ENCODE results near the gene COX4I1. TPM values are rescaled to one million over a fixed set of nuclear protein-coding genes. Genes with fewer than 3 reads are reported as not detected.
"Not testable (repeated sequence)": the region's sequence is repeated elsewhere in the genome, so short reads cannot be mapped to it uniquely, and the experiment has no call there.

COX4I1 gene
- polyA plus RNA-seq, 6 donors from 2014 or later: 943 to 1,321 (median 1,168) TPM

DNA sequence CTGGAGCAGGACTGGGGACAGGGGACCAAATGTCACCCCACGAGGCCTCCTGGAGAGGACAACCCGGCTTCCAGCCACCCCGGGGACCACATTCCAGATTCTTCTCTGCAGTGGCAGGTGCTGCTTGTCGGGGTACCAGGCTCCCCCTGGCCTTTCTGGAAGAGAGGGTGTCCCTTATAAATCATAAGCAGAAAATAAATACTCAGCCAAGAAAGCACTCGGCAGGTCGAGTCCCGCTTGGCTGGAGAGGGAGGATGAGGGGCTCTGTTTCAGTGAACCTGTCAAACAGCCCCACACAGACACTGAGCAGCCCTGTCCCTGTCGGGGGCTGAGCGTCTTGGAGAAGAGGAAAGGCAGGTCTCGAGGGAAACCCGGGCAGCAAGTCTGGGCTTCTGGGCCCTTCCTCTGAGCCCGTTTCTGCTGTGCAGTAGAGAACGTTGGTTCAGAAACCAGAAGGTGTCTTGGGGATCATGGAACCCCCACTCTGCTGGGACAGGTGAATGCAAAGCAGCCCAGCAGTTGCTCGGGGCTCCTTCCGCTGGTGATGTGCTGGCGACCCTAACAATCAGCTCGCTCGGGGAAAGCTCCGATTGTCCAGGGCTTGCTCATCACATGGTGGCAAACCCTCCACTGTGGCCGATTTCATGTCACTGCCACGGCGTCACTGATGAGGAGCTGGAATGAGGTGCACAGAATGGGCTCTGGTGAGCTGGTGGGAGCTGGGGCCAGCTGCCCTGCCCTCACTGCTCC, 36.6 kb downstream of the COX4I1 start:
- peaks cover 30 to 65% (median 34%) of the 10 kb centered on the region in 3 donors for H3K4me1 Mint-ChIP-seq
- DNase-seq (no peak), ATAC-seq (ENCODE audit: low read depth in 2 of 2) (no peak)
- H3K4me3 Mint-ChIP-seq: no peak overlapping the region
- peaks cover 0 to 5% (median 1%) of the 10 kb centered on the region in 7 donors for H3K9me3 Mint-ChIP-seq
- H3K36me3 Mint-ChIP-seq: no peaks in the 10 kb centered on the region
- peaks cover 0 to 22% (median 5%) of the 10 kb centered on the region in 3 donors for H3K27me3 Mint-ChIP-seq
- peak overlapping the region in 2 of 6 donors; percentile 5 to 69 for H3K27ac Mint-ChIP-seq

DNA sequence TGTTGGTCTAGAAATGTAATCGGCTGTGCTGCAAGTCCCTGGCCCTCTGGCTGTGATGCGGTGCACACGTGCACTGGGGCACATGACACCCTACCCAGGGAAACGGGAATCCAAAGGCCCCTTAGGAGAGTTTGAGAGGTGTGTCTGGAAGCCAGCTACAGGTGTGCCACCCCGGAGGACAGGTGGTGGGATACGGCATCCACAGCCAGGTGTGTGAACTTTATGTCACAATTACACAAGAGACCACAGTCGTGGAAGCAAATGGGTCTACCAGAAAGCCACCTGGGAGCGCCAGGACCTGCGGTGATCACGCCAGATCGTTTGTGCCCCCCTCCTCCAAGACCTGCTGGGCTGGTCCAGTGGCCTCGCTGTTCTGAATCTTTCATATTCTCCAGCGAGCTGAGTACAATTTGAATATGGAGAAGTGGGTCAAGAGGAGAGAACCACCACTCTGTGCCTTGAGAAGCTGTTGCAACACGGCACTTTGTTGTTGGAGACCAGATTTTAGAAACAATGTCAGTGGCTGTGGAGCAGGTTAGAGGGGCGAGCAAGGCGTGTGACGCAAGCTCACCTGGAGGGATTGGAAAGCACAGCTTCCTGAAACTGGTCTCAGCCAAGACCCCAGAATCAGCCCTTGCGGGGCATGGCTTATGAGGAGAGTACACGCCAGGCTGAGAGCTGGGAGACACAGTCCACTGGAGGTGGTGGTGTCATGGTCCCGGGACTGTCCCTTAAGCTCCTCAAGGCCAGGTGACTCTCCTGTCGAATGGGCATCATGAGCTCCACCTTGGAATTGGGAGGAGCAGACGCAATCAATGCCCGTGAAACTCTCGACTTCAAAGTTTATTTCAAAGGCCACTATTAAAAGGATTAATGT, 37.4 kb downstream of the COX4I1 start:
- no peak for ATAC-seq (ENCODE audit: low read depth in 2 of 2)
- DNase-seq: no peak
- peak overlapping the region in 2 of 6 donors; percentile 28 to 36 for H3K27ac Mint-ChIP-seq
- H3K36me3 Mint-ChIP-seq: no peaks in the 10 kb centered on the region
- H3K9me3 Mint-ChIP-seq: peaks cover 0 to 5% (median 0%) of the 10 kb centered on the region in 7 donors
- H3K4me3 Mint-ChIP-seq: no peak overlapping the region
- H3K27me3 Mint-ChIP-seq: peaks cover 0 to 26% (median 5%) of the 10 kb centered on the region in 3 donors
- H3K4me1 Mint-ChIP-seq: peaks cover 23 to 57% (median 25%) of the 10 kb centered on the region in 3 donors

DNA sequence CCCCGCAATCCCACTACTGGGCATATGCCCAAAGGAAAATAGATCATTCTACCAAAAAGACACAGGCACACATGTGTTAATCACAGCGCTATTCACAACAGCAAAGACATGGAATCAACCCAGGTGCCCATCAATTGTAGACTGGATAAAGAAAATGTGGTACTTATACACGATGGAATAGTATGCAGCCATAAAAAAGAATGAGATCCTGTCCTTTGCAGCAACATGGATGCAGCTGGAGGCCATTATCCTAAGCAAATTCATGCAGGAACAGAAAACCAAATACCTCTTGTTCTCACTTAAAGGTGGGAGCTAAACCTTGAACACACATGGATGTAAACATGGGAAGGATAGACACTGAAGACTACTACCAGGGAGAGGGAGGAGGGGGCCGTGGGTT, 38.2 kb downstream of the COX4I1 start:
- H3K9me3 Mint-ChIP-seq; H3K4me3 Mint-ChIP-seq; H3K36me3 Mint-ChIP-seq; H3K27ac Mint-ChIP-seq; DNase-seq; ATAC-seq (ENCODE audit: low read depth in 2 of 2): not testable (repeated sequence)
- peaks cover 18 to 50% (median 18%) of the 10 kb centered on the region in 3 donors for H3K4me1 Mint-ChIP-seq
- H3K27me3 Mint-ChIP-seq: peaks cover 0 to 26% (median 5%) of the 10 kb centered on the region in 3 donors

DNA sequence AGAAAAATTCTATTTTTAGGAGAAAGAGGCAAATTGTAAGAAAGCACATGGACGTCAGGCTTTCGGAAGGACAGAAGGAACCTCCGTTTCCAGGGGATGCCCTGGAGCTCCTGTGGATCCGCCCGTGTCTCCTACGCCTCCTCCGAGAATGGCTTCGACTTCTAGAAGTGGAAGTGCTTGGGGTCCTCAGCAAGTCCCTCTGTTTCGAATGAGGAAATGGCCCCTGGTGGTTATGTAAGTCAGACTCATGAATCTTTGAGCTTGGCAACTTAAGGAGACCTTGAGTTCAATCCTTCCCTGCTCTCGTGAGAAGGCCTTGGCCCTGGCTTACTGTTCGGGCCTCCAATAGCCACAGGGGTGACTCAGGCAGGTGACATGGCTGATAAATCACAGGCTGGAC, 38.9 kb downstream of the COX4I1 start:
- H3K27ac Mint-ChIP-seq: no peak overlapping the region
- ATAC-seq (ENCODE audit: low read depth in 2 of 2) (peak in 1 of 2 donors; percentile 56), DNase-seq (no peak)
- peaks cover 0 to 26% (median 5%) of the 10 kb centered on the region in 3 donors for H3K27me3 Mint-ChIP-seq
- H3K4me1 Mint-ChIP-seq: peaks cover 11 to 42% (median 12%) of the 10 kb centered on the region in 3 donors
- H3K9me3 Mint-ChIP-seq: peaks cover 0 to 2% (median 0%) of the 10 kb centered on the region in 7 donors
- no peaks in the 10 kb centered on the region for H3K36me3 Mint-ChIP-seq
- H3K4me3 Mint-ChIP-seq: no peak overlapping the region

DNA sequence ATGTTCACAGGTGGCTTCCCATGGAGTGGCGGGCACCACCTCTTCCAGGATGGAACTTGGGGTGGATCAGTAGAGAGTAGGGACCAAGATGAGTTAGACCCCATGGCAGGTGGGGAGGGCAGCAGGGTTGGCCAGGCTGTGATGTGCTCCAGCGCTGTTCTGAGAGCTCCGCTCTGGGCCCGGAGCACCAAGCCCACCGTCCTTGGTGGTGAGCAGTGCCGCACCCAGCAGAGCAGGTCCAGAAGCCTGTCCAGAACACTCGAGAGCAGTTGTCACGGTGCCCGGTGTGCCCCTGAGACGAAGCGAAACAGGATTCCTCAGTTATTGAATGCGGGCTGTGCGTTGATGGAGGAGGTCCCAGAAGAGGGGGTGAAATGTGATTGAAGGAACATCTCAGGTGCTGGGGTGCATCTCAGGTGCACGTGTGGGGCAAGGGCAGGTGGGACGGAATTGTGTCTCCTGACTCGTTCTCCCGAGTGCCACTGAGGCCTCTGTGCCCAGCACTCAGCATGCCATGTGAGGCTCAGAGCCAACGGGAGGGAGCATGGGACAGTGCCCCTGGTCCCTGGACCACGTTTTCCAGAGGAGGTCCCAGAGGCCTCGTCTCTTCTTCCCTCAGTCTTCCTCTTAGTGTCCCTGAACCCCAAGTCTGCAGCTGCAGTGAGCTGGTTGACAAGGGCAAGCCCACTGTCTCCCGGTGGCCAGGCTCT, 39.5 kb downstream of the COX4I1 start:
- H3K36me3 Mint-ChIP-seq: no peaks in the 10 kb centered on the region
- no peak for ATAC-seq (ENCODE audit: low read depth in 2 of 2)

DNA sequence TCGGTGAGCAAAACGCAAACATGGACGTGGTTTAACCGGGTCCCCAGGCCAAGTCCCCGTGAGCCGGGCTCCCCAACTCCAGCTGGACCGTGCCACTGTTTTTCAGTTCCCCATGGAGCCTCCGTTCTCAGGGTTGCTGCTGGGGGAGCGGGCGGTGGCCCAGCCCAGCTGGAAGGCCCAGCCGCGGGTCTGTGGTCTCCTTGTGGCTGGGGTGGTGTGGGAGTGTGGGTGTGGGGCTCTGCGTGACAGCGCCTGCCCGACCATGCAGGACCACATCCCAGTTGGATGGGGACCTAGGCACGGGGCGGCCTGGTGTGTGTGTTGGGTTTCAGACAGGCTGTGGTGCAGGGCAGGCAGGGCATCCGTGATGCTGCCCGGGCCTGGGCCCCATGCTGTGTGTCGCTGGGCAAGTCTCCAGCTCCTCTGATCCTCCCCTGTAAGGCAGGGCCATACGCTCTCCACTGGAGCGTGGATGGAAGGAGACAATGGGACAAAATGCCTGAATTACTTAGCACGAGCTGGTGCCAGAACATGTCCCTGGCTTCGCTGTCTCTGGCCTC, 40.3 kb downstream of the COX4I1 start:
- Mint-ChIP-seq H3K27me3 (peaks cover 0 to 29% (median 8%) of the 10 kb centered on the region in 3 donors), H3K36me3 (no peaks in the 10 kb centered on the region)
- ATAC-seq (ENCODE audit: low read depth in 2 of 2): no peak

More for the DNA sequence above, 39.5 kb downstream of the COX4I1 start:
- H3K9me3 Mint-ChIP-seq: peaks cover 0 to 1% (median 0%) of the 10 kb centered on the region in 7 donors
- H3K4me3 Mint-ChIP-seq: peak overlapping the region in 1 of 8 donors; percentile 42
- H3K27ac Mint-ChIP-seq: peak overlapping the region in 4 of 6 donors; percentile 21 to 74 (median 46)
- DNase-seq: no peak
- peaks cover 10 to 36% (median 11%) of the 10 kb centered on the region in 3 donors for H3K4me1 Mint-ChIP-seq
- peaks cover 0 to 26% (median 5%) of the 10 kb centered on the region in 3 donors for H3K27me3 Mint-ChIP-seq

DNA sequence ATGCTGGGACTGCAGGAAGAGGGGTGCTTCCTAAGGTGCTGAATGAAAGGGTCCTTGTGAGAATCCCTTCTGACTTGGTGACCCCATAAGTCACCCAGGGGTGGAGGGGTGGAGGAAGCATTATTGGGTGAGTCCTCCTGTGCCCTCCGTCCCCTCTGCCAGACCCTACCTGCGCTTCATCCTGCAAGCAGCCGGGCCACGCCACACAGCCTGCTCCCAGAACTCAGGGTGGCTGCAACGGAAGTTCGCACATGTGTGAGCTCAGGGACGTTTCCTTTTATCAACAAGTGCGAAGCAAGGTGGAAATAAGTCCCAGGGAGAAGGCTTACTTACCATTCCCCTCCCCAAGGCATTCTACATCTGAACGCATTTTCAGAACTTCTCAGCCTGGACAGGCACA, 40.9 kb downstream of the COX4I1 start:
- ATAC-seq (ENCODE audit: low read depth in 2 of 2): no peak
- Mint-ChIP-seq H3K4me3 (no peak overlapping the region), H3K4me1 (peaks cover 13 to 47% (median 20%) of the 10 kb centered on the region in 3 donors), H3K27me3 (peaks cover 0 to 32% (median 12%) of the 10 kb centered on the region in 3 donors), H3K9me3 (peaks cover 0 to 1% (median 0%) of the 10 kb centered on the region in 7 donors), H3K36me3 (no peaks in the 10 kb centered on the region), H3K27ac (peak overlapping the region in 1 of 6 donors; percentile 73)
- no peak for DNase-seq

More for the DNA sequence above, 40.3 kb downstream of the COX4I1 start:
- H3K4me3 Mint-ChIP-seq: no peak overlapping the region
- no peak overlapping the region for H3K27ac Mint-ChIP-seq
- no peak for DNase-seq
- peaks cover 11 to 42% (median 16%) of the 10 kb centered on the region in 3 donors for H3K4me1 Mint-ChIP-seq
- H3K9me3 Mint-ChIP-seq: peaks cover 0 to 1% (median 0%) of the 10 kb centered on the region in 7 donors

DNA sequence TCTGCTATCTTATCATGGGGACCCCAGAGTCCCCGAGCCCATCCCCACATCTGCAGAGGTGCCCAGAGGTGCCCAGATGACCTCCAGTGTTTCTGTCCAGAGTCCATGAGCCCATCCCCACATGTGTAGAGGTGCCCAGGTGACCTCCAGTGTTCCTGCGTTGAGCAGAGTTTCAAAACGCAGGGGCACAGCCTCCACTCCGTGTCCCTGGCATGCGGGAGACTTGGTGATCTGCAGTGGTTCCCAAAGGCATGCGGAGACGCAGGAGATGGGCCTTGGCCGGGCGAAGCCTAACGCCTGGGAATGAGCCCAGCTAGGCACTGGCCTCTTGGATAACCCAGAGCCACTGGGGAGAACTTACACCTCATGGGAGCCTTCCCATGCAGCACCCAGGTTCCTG, 41.3 kb downstream of the COX4I1 start:
- Mint-ChIP-seq H3K4me1 (peaks cover 13 to 45% (median 20%) of the 10 kb centered on the region in 3 donors), H3K27ac (no peak overlapping the region), H3K4me3 (no peak overlapping the region), H3K9me3 (peaks cover 0 to 1% (median 0%) of the 10 kb centered on the region in 7 donors), H3K36me3 (no peaks in the 10 kb centered on the region), H3K27me3 (peaks cover 0 to 32% (median 12%) of the 10 kb centered on the region in 3 donors)
- no peak for ATAC-seq (ENCODE audit: low read depth in 2 of 2)
- DNase-seq: no peak

DNA sequence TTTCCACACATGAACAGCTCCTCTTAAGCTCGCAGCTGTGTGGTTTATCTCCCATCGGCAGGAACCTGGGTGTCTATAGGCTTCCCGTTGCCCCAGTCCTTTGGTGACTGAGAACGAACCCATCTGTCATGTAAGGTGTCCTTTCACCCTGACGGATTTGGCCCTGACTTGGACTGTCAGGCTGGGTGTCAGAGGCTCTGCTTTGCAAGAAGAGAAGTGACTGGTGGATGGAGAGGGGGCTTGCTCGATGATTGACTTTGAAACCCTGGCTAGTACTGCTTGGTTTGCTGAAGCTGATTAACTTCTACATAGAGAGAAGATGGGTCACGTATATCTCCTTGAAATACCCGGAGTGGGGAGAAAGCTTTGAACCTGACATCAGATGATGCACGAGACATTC, 42.9 kb downstream of the COX4I1 start:
- no peak for ATAC-seq (ENCODE audit: low read depth in 2 of 2)
- peaks cover 5 to 29% (median 8%) of the 10 kb centered on the region in 3 donors for H3K27me3 Mint-ChIP-seq
- H3K4me3 Mint-ChIP-seq: no peak overlapping the region
- no peak for DNase-seq
- H3K4me1 Mint-ChIP-seq: peaks cover 13 to 33% (median 29%) of the 10 kb centered on the region in 3 donors
- H3K27ac Mint-ChIP-seq: no peak overlapping the region
- H3K9me3 Mint-ChIP-seq: no peaks in the 10 kb centered on the region
- H3K36me3 Mint-ChIP-seq: no peaks in the 10 kb centered on the region

DNA sequence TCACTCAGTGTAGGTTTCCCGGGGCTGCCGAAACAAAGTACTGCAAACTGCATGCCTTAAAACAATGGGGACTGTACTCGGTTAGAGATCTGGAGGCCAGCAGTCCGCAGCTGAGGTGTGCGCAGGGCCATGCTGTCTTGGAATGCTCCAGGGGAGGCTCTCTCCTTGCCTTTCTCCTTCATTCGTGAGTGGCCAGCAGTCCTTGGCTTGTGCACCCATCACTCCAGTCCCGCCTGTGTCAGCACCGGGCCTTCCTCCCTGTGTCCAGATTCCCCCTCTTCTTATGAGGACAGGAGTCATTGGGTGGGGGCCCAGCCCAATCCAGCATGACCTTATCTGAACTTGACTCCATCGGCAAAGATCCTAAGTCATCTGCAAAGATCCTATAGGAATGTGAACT, 43.4 kb downstream of the COX4I1 start:
- H3K36me3 Mint-ChIP-seq: no peaks in the 10 kb centered on the region
- H3K27ac Mint-ChIP-seq: no peak overlapping the region
- ATAC-seq (ENCODE audit: low read depth in 2 of 2): no peak

DNA sequence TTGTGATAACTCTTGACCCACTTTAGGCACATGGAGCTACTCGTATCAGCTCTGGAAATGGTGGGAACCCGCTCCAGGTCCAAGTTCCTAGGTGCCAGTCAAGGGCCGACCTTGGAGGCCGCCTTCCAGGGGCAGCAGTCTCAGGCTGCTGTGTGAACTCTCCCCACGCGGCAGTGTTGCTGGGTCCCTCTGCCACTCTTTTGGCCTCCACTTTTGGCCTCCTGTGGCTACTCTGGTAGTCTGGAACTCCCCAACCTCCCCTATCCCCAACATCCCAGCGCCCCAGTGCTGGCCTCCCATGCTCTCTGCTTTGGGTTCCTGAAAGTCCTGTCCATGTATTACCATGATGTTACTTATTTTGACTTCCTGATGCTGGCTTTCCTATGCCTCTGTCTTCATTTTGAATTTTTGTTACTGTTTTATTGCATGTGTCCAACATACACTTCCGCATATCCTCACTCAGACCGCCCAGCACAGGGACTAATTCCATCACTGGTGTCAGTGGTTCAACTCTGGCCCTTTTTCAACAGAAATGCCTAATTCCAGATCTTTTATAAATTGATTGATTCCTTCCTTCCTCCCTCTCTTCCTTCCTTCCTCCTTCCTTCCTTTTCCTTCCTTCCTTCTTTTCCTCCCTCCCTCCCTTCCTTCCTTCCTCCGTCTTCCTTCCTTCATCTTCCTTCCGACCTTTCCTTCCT, 44.1 kb downstream of the COX4I1 start:
- DNase-seq (no peak), ATAC-seq (ENCODE audit: low read depth in 2 of 2) (no peak)
- peak overlapping the region in 1 of 8 donors; percentile 33 for H3K4me3 Mint-ChIP-seq
- no peaks in the 10 kb centered on the region for H3K36me3 Mint-ChIP-seq
- H3K9me3 Mint-ChIP-seq: no peaks in the 10 kb centered on the region
- peaks cover 8 to 35% (median 10%) of the 10 kb centered on the region in 3 donors for H3K27me3 Mint-ChIP-seq
- peak overlapping the region in 1 of 6 donors; percentile 64 for H3K27ac Mint-ChIP-seq
- H3K4me1 Mint-ChIP-seq: peaks cover 20 to 39% (median 35%) of the 10 kb centered on the region in 3 donors

More for the DNA sequence above, 43.4 kb downstream of the COX4I1 start:
- DNase-seq: no peak
- Mint-ChIP-seq H3K27me3 (peaks cover 8 to 33% (median 8%) of the 10 kb centered on the region in 3 donors), H3K9me3 (no peaks in the 10 kb centered on the region), H3K4me1 (peaks cover 17 to 37% (median 33%) of the 10 kb centered on the region in 3 donors), H3K4me3 (no peak overlapping the region)

DNA sequence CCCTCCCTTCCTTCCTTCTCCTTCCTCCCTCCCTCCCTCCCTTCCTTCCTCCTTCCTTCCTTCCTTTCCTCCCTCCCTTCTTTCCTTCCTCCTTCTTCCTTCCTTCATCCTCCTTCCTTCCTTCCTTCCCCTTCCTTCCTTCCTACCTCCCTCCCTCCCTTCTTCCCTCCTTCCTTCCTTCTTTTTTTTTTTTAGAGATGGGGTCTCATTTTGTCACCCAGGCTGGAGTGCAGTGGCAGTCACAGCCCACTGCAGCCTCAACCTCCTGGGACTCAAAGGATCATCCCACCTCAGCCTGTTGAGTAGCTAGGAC, 44.6 kb downstream of the COX4I1 start:
- Mint-ChIP-seq H3K4me1 (peaks cover 16 to 34% (median 30%) of the 10 kb centered on the region in 3 donors), H3K27ac (no peak overlapping the region), H3K36me3 (no peaks in the 10 kb centered on the region), H3K27me3 (peaks cover 8 to 30% (median 10%) of the 10 kb centered on the region in 3 donors), H3K9me3 (no peaks in the 10 kb centered on the region), H3K4me3 (peak overlapping the region in 1 of 8 donors; percentile 29)
- DNase-seq (no peak), ATAC-seq (ENCODE audit: low read depth in 2 of 2) (no peak)
